Non-pigmented ciliary epithelial cell (primary cell): ENCODE measurements around the gene TMEM179.

Experiments
- DNase-seq: peaks from one replicate; pipeline ENCODE4 v3.0.0-alpha.2; 2010; ENCODE audit warnings: low read depth

TMEM179 gene

DNA sequence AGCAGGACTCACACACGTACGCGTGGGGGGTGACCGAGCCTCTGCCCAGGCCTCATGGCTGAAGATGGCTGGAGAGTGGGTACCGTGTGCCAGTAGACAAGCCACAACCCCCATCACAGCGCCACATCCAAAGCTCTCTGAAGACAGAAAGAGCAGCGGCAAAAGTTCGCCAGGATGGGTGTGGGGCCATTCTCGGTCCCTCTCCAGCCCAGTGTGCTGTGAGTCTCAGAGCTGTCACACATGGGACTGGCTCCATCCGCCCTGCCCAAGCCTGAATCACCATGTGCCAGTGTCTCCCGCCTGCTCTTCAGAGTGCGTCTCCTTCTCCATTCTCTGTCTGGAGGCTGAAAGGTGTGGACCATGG, 5.7 kb downstream of the TMEM179 start:
- DNase-seq = no peak

GRCh38 chr14:104598039-104598909, 6.3 kb downstream of the TMEM179 start:
- DNase-seq = no peak

DNA sequence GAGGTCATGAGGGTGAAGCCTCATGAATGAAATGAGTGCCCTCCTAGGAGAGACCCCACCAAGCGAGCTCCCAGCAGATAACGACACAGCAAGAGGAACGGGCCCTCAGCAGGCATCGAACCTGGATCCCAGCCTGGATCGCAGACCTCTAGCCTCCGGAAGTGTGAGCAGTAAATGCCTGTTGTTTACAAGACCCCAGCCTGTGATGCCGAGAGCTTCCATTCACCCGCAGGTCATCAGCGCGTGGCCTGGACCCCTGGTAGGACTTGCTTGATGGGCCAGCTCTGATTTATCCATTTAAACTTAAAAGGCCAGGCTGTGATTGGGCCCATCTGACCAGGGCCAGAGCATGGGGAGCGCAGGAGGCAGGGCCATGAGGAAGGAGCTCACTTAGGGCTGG, 7.0 kb downstream of the TMEM179 start:
- DNase-seq = no peak

DNA sequence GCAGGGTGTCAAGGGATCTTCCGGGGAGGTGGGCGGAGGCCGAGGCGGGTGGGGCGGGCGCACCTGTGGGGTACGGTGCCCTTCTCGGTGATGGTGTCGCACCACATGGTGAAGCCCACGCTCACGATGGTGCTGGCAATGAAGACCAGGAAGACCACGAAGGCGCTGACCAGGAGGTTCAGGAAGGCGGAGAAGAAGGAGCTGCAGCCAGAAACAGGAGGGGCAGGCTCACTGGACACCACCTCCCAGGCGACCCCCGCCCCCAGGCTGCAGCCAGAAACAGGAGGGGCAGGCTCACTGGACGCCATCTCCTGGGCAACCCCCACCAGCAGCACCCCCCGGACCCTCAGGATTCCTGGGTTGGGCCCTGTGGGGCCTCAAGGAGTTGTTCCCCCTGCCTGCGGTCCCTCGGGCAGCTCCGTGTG, 7.6 kb downstream of the TMEM179 start:
- DNase-seq = no peak

GRCh38 chr14:104596451-104596918, 8.1 kb downstream of the TMEM179 start:
- DNase-seq = no peak

- no peak for DNase-seq
Observed at GRCh38 chr14:104595911-104596450, 8.6 kb downstream of the TMEM179 start.

GRCh38 chr14:104595116-104595675, 9.4 kb downstream of the TMEM179 start:
- no peak for DNase-seq

GRCh38 chr14:104594310-104595046, 10.1 kb downstream of the TMEM179 start:
- DNase-seq = no peak

GRCh38 chr14:104593710-104594136, 10.8 kb downstream of the TMEM179 start:
- DNase-seq = no peak

- DNase-seq = no peak
Observed at GRCh38 chr14:104593241-104593701, 11.3 kb downstream of the TMEM179 start.

DNA sequence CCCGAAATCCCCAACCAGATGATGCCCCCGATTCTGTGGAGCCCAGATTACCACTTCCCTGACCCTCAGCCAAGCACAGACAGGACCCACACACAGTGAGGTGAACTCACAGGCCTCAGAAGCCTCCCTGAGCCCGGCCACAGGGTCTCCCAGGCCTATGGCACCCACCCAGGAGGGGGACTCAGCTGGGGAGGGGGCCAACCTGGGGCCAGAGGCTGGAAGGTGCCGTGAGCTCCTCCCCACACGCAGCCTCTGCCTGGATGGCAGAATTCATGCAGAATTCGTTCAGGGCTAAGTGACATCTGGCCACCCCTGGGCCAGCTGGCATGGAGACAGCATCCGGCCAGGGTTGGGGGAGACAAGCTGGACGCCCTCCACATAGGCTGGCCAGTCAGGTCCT, 11.8 kb downstream of the TMEM179 start:
- DNase-seq = no peak

DNA sequence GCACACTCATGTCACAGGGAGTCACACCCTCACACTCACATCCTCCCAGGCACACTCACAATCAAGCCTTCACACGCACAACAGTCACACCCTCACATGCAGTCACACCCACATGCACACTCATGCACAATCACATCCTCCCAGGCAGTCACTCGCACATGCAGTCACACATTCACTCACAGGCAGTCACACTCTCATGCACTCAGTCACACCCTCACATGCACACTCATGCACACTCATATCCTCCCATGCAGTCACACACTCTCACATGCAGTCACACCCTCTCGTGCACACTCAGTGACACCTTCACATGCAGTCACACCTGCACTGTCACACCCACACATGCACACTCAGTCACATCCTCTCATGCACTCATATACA, 12.3 kb downstream of the TMEM179 start:
- DNase-seq = no peak

DNA sequence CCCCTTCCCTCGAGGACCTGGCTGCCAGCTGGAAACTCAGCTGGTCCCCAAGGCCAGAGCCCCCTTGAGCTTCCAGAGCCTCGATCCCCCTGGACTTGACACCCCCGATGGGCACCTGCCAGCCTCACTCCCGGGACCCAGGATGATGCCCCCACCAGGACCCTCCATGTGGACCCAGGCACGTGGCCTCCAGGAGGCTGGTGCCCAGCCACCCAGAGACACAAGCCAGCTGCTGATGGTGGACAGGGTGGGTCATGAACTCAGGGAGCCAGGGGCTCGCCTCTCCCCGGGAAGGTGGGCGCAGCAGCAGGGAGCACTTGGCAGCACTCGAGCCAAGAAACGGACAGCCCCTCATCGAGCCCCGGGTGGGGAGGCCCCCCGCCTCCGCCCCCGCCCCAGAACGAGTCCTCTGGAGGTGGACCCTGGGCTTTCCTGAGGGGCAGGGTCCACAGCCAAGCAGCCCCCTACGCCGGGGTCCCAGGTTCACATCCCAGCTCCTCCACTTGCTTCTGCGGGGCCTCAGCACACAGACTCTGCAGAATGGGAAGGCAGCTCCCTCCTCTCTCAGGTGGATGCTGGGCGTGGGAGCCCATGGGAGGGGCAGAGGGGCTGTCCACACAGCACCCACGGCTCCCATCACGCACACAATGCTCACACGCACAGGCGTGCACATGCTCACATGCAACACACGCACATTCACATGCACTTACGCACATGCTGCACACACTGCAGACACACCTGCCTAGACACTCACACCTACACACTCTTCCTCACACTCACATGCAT, 12.9 kb downstream of the TMEM179 start:
- DNase-seq = no peak

DNA sequence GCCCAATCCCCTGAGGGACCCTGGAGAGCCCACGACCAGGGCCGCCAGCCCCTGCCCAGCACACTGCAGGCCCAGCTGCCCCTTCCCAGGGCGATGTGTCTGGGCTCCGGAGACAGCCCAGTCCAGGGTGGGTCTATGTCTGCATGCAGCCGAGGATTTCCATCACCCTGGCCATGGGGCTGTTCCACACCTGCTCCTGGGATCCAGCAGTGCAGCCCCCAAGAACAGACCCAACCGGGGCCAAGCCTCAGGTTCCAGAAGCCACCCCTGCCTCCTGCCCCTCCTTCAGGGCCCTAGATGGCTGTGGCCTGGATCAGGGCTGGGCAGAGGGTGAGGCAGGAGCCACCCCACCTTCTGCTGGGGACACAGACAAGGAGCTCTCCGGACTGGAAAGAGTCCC, 13.5 kb downstream of the TMEM179 start:
- DNase-seq = no peak

- DNase-seq = no peak
Observed at GRCh38 chr14:104590240-104590965, 14.2 kb downstream of the TMEM179 start.

DNA sequence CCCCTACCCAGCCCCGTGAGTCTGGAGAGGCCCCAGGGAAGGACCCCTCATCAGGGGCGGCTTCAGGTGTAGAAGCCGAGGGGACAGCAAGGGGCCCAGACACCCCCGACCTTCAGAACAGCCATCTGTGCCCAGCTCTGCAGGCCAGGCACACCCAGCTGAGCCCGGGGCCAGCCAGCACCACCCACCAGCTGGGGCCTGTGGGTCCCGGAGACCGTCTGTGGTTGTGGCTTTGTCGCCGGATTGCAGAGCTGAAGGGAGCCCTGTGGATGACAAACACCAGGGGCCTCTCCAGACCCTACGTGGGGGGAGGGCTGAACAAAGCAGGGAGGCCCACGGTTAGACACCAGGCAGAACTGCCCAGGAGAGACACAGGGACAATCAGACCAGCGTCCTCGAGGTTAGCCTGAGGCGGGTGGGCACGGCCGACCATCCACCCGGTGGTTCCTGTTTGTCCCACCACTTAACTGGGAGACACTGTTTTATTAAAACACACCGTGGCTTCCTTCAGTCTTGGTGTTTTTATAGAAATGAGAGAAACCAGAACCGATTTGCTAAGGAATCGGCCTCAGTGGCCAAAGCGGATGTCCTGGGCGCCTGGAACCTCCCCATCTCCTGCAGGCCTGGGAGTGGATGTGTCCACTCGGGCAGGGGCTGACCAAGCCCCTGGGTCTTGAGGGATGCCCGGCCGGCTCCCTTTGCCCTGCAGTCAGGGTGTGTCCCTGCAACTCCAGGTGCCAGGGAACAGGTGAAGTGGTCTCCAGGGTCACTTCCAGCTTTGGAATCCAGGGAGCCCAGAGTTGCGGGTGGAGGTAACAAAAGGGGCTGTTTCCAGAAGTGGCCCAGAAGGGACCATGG, 15.0 kb downstream of the TMEM179 start:
- DNase-seq = no peak

GRCh38 chr14:104588066-104588857, 16.3 kb downstream of the TMEM179 start:
- DNase-seq = no peak

- DNase-seq = no peak
Observed at GRCh38 chr14:104587641-104588040, 16.9 kb downstream of the TMEM179 start.
